Panc1 (cell line): Measurements from ENCODE around the gene TBC1D24.

ENCODE experiments used
- POLR2AphosphoS5 ChIP-seq: IDR thresholded peaks from 2 replicates; pipeline ENCODE4 v1.6.1; 2012; ENCODE audit warnings: mild to moderate bottlenecking, low read depth, low read length, moderate library complexity
- TF ChIP-seq, protein P1 (sequence below): fragments of 450-650 bp; IDR thresholded peaks from 2 replicates; pipeline ENCODE4 v1.5.1; 2017; ENCODE audit warnings: mild to moderate bottlenecking

- TF ChIP-seq, protein P1, sequence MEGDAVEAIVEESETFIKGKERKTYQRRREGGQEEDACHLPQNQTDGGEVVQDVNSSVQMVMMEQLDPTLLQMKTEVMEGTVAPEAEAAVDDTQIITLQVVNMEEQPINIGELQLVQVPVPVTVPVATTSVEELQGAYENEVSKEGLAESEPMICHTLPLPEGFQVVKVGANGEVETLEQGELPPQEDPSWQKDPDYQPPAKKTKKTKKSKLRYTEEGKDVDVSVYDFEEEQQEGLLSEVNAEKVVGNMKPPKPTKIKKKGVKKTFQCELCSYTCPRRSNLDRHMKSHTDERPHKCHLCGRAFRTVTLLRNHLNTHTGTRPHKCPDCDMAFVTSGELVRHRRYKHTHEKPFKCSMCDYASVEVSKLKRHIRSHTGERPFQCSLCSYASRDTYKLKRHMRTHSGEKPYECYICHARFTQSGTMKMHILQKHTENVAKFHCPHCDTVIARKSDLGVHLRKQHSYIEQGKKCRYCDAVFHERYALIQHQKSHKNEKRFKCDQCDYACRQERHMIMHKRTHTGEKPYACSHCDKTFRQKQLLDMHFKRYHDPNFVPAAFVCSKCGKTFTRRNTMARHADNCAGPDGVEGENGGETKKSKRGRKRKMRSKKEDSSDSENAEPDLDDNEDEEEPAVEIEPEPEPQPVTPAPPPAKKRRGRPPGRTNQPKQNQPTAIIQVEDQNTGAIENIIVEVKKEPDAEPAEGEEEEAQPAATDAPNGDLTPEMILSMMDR = no peak
- TF ChIP-seq POLR2AphosphoS5 = no peak
These were observed 52.8 kb downstream of the TBC1D24 start for GRCh38 chr16:2527784-2528100.
